Measurements from ENCODE around the gene PPP1R14C. TPM values are rescaled to one million over a fixed set of nuclear protein-coding genes. Genes with fewer than 3 reads are reported as not detected.
A peak's percentile ranks its signal among the peaks of the same experiment; 100 is the strongest.

Gene PPP1R14C
- total RNA-seq, 4 donors from 2014 or later: 34.7 to 102 (median 79.7) TPM

DNA sequence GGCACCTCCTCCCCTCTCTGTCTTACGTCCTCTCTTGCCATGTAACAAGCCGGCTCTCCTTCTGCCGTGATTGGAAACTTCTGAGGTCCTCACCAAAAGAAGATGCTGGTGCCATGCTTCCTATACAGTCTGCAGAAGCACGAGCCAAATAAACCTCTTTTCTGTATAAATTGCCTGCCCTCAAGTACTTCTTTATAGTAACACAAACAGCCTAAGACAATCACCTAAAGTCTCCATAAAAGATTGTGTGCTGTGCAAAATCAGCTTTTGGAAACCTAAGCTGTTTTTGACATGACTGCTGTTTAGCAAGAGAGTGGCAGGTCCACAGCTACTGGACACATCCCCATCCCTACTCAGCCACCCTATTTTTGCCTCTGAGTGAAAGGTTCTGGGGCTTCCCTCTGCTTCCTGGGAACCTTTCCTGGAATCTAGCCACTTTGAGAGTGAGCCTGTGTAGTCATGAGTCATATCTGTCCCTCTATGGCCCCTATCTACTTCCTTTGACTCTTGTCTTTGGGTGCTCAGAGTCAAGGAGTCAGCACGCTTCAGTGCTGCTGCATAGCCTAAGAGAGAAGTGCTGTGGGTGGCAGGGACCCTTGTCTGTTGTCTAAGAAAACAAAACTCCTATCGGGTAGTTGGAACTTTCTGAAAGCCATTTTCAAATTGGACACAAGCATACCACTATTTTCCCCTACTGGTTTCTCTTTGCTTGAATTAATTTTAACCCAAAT is 110.0 kb downstream of the PPP1R14C start:
- Histone ChIP-seq H3K27me3 (no peaks in the 10 kb centered on the region), H3K4me3 (replicated peaks in 1 of 3) (no peak overlapping the region), H3K4me1 (peaks cover 42 to 44% of the 10 kb centered on the region in 2 donors), H3K36me3 (no peaks in the 10 kb centered on the region), H3K9me3 (no peaks in the 10 kb centered on the region), H3K27ac (peak overlapping the region; percentile 6 to 52 (median 27))
- no peak for TF ChIP-seq POLR2A (IDR thresholded peaks at IDR 0.05)
- TF ChIP-seq, protein P1, sequence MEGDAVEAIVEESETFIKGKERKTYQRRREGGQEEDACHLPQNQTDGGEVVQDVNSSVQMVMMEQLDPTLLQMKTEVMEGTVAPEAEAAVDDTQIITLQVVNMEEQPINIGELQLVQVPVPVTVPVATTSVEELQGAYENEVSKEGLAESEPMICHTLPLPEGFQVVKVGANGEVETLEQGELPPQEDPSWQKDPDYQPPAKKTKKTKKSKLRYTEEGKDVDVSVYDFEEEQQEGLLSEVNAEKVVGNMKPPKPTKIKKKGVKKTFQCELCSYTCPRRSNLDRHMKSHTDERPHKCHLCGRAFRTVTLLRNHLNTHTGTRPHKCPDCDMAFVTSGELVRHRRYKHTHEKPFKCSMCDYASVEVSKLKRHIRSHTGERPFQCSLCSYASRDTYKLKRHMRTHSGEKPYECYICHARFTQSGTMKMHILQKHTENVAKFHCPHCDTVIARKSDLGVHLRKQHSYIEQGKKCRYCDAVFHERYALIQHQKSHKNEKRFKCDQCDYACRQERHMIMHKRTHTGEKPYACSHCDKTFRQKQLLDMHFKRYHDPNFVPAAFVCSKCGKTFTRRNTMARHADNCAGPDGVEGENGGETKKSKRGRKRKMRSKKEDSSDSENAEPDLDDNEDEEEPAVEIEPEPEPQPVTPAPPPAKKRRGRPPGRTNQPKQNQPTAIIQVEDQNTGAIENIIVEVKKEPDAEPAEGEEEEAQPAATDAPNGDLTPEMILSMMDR (IDR thresholded peaks at IDR 0.05): no peak
- intact Hi-C loops (cut with DNase I): no loop called here
- WGBS, 2 donors: 38 to 45% methylated on average over 6 of the region's 6 CpGs
- DNase-seq: peak; percentile 70 to 83

- Histone ChIP-seq H3K27ac (peak overlapping the region; percentile 6 to 52 (median 27)), H3K4me3 (replicated peaks in 1 of 3) (no peak overlapping the region), H3K9me3 (no peaks in the 10 kb centered on the region), H3K4me1 (peaks cover 42 to 44% of the 10 kb centered on the region in 2 donors), H3K36me3 (no peaks in the 10 kb centered on the region), H3K27me3 (no peaks in the 10 kb centered on the region)
- TF ChIP-seq POLR2A (IDR thresholded peaks at IDR 0.05): no peak
- TF ChIP-seq, protein P1 (IDR thresholded peaks at IDR 0.05): no peak
- peak in 1 of 2 donors; percentile 15 for DNase-seq
- whole genome bisulfite sequencing, 2 donors: 29 to 51% methylated on average over 3 of the region's 3 CpGs
- intact Hi-C loops (cut with DNase I): no loop called here
These were observed 110.6 kb downstream of the PPP1R14C start for GRCh38 chr6:150253489-150253888.

DNA sequence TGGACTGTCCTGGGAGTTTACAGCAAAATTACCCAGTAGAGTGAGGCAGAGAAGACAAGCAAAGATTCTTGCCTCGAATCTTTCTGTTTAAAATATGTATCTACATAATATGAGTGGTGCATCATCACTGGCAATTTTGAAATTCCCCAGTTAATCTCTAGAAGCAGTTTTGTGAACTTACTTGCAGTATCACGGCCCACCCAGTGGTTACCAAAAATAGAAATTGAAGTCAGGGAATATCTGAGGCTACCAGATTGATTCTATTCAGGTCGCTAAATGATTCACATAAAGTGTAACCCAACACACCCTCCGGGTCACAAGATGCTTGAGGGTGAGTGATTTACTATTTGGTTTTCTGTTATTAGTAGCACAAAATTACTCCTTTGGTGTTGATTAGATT is 111.9 kb downstream of the PPP1R14C start:
- Histone ChIP-seq H3K4me1 (peaks cover 37 to 45% of the 10 kb centered on the region in 2 donors), H3K4me3 (replicated peaks in 1 of 3) (no peak overlapping the region), H3K36me3 (no peaks in the 10 kb centered on the region), H3K27ac (no peak overlapping the region), H3K27me3 (no peaks in the 10 kb centered on the region), H3K9me3 (no peaks in the 10 kb centered on the region)
- WGBS, 2 donors: 85 to 92% methylated on average over 4 of the region's 4 CpGs
- TF ChIP-seq, protein P1 (IDR thresholded peaks at IDR 0.05): no peak
- no peak for TF ChIP-seq POLR2A (IDR thresholded peaks at IDR 0.05)
- intact Hi-C loops (cut with DNase I): no loop called here
- DNase-seq: no peak

DNA sequence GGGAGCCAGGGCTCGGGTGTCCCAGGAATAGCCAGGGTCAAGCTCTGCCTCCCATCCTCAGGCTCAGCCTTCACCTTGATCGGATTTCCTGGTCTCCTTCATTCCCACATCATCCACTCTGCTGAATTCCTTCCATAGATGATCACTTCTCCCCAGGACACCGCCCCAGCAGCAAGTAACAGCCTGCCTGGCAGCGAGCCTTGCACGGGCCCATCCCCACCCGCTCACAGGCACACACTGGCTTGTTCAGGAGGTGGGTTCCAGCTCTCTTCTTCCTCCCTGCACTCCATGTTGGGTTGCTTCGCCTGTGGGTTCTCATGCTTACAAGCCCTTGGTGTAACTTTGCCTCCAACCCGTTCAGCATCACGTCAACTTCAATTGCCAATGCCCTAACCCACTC is 113.0 kb downstream of the PPP1R14C start:
- WGBS, 2 donors: 92 to 95% methylated on average over 9 of the region's 9 CpGs
- no peak for TF ChIP-seq POLR2A (IDR thresholded peaks at IDR 0.05)
- no peak for DNase-seq
- Histone ChIP-seq H3K27ac (no peak overlapping the region), H3K4me3 (replicated peaks in 1 of 3) (no peak overlapping the region), H3K27me3 (no peaks in the 10 kb centered on the region), H3K9me3 (no peaks in the 10 kb centered on the region), H3K4me1 (peaks cover 27 to 35% of the 10 kb centered on the region in 2 donors), H3K36me3 (no peaks in the 10 kb centered on the region)
- intact Hi-C loops (cut with DNase I): no loop called here

GRCh38 chr6:150256618-150257272 is 113.9 kb downstream of the PPP1R14C start:
- intact Hi-C loops (cut with DNase I): no loop called here
- no peak for TF ChIP-seq POLR2A (IDR thresholded peaks at IDR 0.05)
- TF ChIP-seq, protein P1 (IDR thresholded peaks at IDR 0.05): no peak
- WGBS, 2 donors: 83 to 90% methylated on average over 8 of the region's 8 CpGs
- H3K4me1 ChIP-seq: peaks cover 18 to 26% of the 10 kb centered on the region in 2 donors
- no peak for DNase-seq
- H3K36me3 ChIP-seq: no peaks in the 10 kb centered on the region
- H3K27me3 ChIP-seq: no peaks in the 10 kb centered on the region
- no peak overlapping the region for H3K27ac ChIP-seq
- no peak overlapping the region for H3K4me3 ChIP-seq (replicated peaks in 1 of 3)
- no peaks in the 10 kb centered on the region for H3K9me3 ChIP-seq
